HCT116 (cell line): Measurements from ENCODE around the gene CACNA1G. TPM values are rescaled to one million over a fixed set of nuclear protein-coding genes. Genes with fewer than 3 reads are reported as not detected.

Source experiments
- ATAC-seq: fragments of 200-7000 bp; cut with Tn5 transposase; 2 replicates; pipeline ENCODE4 v1.9.1; 2020; ENCODE audit warnings: mild to moderate bottlenecking, moderate library complexity
- BruUV-seq: library from RNA; stranded (reverse); fragments of 400-500 nt; replicated peaks from 2 replicates; lab custom pipeline; 2021; lab: Mats Ljungman, UMichigan
- CTCF ChIA-PET: fragments of 300-600 bp; sonication (Branson Sonifier 250); formaldehyde crosslinking; loops from one replicate; lab custom pipeline; 2021; ENCODE audit warnings: antibody characterized with exemption; lab: Charles Lee
- POLR2A ChIA-PET: fragments of 300-600, 350-600 bp; sonication (Branson Sonifier 250); formaldehyde crosslinking; loops from one replicate; lab custom pipeline; 2021; ENCODE audit warnings: antibody characterized with exemption; lab: Charles Lee
- RAD21 ChIA-PET, 2 experiments: fragments of 300-600 bp; sonication (Branson Sonifier 250); formaldehyde crosslinking; loops; one replicate each; lab custom pipeline; 2023; ENCODE audit warnings: low total read pairs in 2 of 2; ENCODE audit not compliant: uncharacterized antibody in 2 of 2, unreplicated experiment in 2 of 2, low non-redundant PET in 1 of 2; lab: Charles Lee
- DNase-seq: peaks from one replicate; pipeline ENCODE4 v3.0.0-alpha.2; 2010; ENCODE audit warnings: low read depth, low spot score
- H2AFZ ChIP-seq: fragments of 200-600 bp; shearing (Covaris generic), sonication (generic); 2 replicates; pipeline ENCODE4 v1.6.1; 2017; ENCODE audit warnings: low read depth, mixed run types, mixed read lengths, antibody characterized with exemption, low read length; ENCODE audit not compliant: poor library complexity, severe bottlenecking
- H3K27ac ChIP-seq: 2 replicates; pipeline ENCODE4 v1.5.1; 2012; ENCODE audit warnings: low read depth, low read length
- H3K27me3 ChIP-seq: fragments of 200-600 bp; sonication (generic); 2 replicates; pipeline ENCODE4 v1.6.1; 2016; ENCODE audit warnings: mixed run types, low read length, mixed read lengths; ENCODE audit not compliant: insufficient read depth
- H3K36me3 ChIP-seq, 2 experiments: fragments of 200-500 bp in 1 of 2; fragments of 200-600 bp in 1 of 2; sonication (Bioruptor generic) in 1 of 2; sonication (generic) in 1 of 2; 2 replicates each; pipeline versions ENCODE4 v1.5.1 to v1.6.1; 2014 to 2016; ENCODE audit warnings: low read length in 2 of 2, inconsistent platforms in 1 of 2, mixed read lengths in 1 of 2, mixed run types in 1 of 2; ENCODE audit not compliant: insufficient read depth in 2 of 2, control insufficient read depth in 1 of 2
- H3K4me1 ChIP-seq, 2 experiments: fragments of 200-600 bp in 1 of 2; sonication (generic) in 1 of 2; 2 replicates each; pipeline versions ENCODE4 v1.5.1 to v1.6.1; 2012 to 2017; ENCODE audit warnings: low read length in 2 of 2, inconsistent platforms in 1 of 2, mild to moderate bottlenecking in 1 of 2, mixed read lengths in 1 of 2, mixed run types in 1 of 2, moderate library complexity in 1 of 2; ENCODE audit not compliant: insufficient read depth in 2 of 2, control insufficient read depth in 1 of 2
- H3K4me2 ChIP-seq: fragments of 200-600 bp; sonication (generic); 2 replicates; pipeline ENCODE4 v1.6.1; 2017; ENCODE audit warnings: mixed run types, low read length, mixed read lengths
- H3K4me3 ChIP-seq, 2 experiments: fragments of 200-600 bp in 1 of 2; sonication (generic) in 1 of 2; replicated peaks in 1 of 2; 2 replicates each; pipeline ENCODE4 v1.5.1; 2011 to 2016; ENCODE audit warnings: low read length in 2 of 2, control low read depth in 1 of 2, low read depth in 1 of 2, mild to moderate bottlenecking in 1 of 2, mixed read lengths in 1 of 2, mixed run types in 1 of 2
- H3K79me2 ChIP-seq: fragments of 200-600 bp; sonication (generic); 2 replicates; pipeline ENCODE4 v1.6.1; 2017; ENCODE audit warnings: mild to moderate bottlenecking, mixed run types, low read length, moderate library complexity, mixed read lengths; ENCODE audit not compliant: insufficient read depth
- H3K9ac ChIP-seq: fragments of 200-600 bp; sonication (generic); 2 replicates; pipeline ENCODE4 v1.6.1; 2016; ENCODE audit warnings: low read length, mixed read lengths
- H3K9me2 ChIP-seq: fragments of 200-600 bp; sonication (generic), shearing (Covaris generic); 2 replicates; pipeline ENCODE4 v1.6.1; 2017; ENCODE audit warnings: mixed run types, mild to moderate bottlenecking, moderate library complexity; ENCODE audit not compliant: insufficient read depth
- H3K9me3 ChIP-seq, 2 experiments: fragments of 200-500 bp in 1 of 2; fragments of 200-600 bp in 1 of 2; sonication (Bioruptor generic) in 1 of 2; sonication (generic) in 1 of 2; 2 replicates each; pipeline ENCODE4 v1.6.1; 2014 to 2017; ENCODE audit warnings: low read length in 2 of 2, mixed read lengths in 2 of 2, inconsistent platforms in 1 of 2, low read depth in 1 of 2, mild to moderate bottlenecking in 1 of 2, mixed run types in 1 of 2, moderate library complexity in 1 of 2; ENCODE audit not compliant: control insufficient read depth in 1 of 2, insufficient read depth in 1 of 2
- H4K20me1 ChIP-seq: fragments of 200-600 bp; sonication (generic), shearing (Covaris generic); 2 replicates; pipeline ENCODE4 v1.6.1; 2017; ENCODE audit warnings: mixed run types, mild to moderate bottlenecking, moderate library complexity; ENCODE audit not compliant: insufficient read depth
- FOSL1 ChIP-seq: IDR thresholded peaks from 2 replicates; pipeline ENCODE4 v1.6.1; 2012; ENCODE audit warnings: low read depth
- POLR2AphosphoS5 ChIP-seq: IDR thresholded peaks from 2 replicates; pipeline ENCODE4 v1.6.1; 2011; ENCODE audit warnings: mild to moderate bottlenecking, low read depth, low read length, moderate library complexity
- intact Hi-C: fragments of 100-400 bp; cut with micrococcal nuclease; formaldehyde crosslinking; loops from 2 replicates; pipeline ENCODE4 v1.10.0; 2022
- total RNA-seq: library from RNA; stranded (reverse); gene quantifications from one replicate; pipeline ENCODE4 v1.2.1, GENCODE V29; 2021; ENCODE audit not compliant: unreplicated experiment
- TF ChIP-seq, protein P1 (sequence below), 3 experiments: fragments of 200-600 bp in 1 of 3; sonication (generic) in 1 of 3; IDR thresholded peaks in 2 of 3; conservative IDR thresholded peaks in 1 of 3; 2 replicates each; pipeline ENCODE4 v1.5.1; 2012 to 2017; ENCODE audit warnings: low read depth in 2 of 3, low read length in 2 of 3, antibody characterized with exemption in 1 of 3, borderline replicate concordance in 1 of 3, control low read depth in 1 of 3, mild to moderate bottlenecking in 1 of 3, mixed read lengths in 1 of 3, mixed run types in 1 of 3, moderate library complexity in 1 of 3; ENCODE audit not compliant: insufficient read depth in 1 of 3

Gene CACNA1G
- total RNA-seq, 1 experiment from 2014 or later, result 3.4 TPM

DNA sequence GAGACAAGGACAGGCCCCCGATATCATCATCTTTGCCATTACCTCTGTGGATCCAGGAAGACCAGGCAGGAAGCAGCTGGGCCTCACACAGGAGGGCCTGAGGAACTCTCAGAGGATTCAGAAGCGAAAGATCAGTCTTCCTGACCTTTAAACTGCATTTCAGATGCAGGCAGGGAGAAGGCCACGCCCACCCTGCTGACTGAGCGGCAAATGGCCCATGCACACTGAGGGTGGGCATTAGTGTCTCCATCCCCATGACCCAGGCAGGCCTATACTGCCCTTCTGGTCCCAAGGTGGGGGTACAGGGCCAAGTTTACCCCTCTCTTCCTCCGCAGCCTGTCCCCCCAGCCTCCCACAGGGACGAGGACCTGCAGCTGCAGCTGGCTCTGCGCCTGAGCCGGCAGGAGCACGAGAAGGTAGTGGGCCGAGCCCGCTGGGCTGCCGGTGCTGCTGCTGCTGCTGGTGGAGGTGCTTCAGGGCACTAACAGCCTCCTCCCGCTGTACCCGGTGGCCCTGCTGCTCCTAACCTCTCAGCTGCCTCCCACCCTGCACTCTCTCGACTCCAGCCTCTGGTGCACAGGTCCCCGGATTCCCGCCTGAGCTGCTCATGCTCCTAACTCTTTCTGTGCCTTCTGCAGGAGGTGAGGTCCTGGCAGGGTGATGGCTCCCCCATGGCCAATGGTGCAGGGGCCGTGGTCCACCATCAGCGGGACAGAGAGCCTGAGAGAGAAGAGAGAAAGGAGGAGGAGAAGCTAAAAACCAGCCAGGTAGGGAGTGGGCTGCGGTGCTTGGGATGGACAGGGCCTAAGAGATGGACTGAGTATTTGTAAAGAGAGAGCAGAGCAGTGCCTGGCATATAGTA lies 21.7 kb upstream of the CACNA1G start:
- DNase-seq (no peak), ATAC-seq (no peak)
- Histone ChIP-seq H3K4me2 (no peak overlapping the region), H3K27me3 (no peaks in the 10 kb centered on the region), H4K20me1 (no peaks in the 10 kb centered on the region), H3K9ac (no peak overlapping the region), H3K9me3 (no peaks in the 10 kb centered on the region), H3K36me3 (no peaks in the 10 kb centered on the region; a peak in 1 of 4 replicates), H3K27ac (no peak overlapping the region; the same call in 1 of the 2 replicates), H3K4me1 (peaks cover 49 to 66% of the 10 kb centered on the region in 2 experiments), H3K79me2 (no peaks in the 10 kb centered on the region; the same call in 1 of the 2 replicates), H2AFZ (no peak overlapping the region), H3K4me3 (no peak overlapping the region), H3K9me2 (no peaks in the 10 kb centered on the region)
- ChIA-PET POLR2A (no interaction called here), RAD21 (interaction anchor here in 1 of 2 experiments (0.8 kb wide), 1 partner anchor 21 kb away, joined by 3 read pairs; the partner anchor contains the start of gene CACNA1G), CTCF (no interaction called here)
- no TSS peak for BruUV-seq
- no peak for TF ChIP-seq FOSL1
- intact Hi-C loops, result no loop called here

DNA sequence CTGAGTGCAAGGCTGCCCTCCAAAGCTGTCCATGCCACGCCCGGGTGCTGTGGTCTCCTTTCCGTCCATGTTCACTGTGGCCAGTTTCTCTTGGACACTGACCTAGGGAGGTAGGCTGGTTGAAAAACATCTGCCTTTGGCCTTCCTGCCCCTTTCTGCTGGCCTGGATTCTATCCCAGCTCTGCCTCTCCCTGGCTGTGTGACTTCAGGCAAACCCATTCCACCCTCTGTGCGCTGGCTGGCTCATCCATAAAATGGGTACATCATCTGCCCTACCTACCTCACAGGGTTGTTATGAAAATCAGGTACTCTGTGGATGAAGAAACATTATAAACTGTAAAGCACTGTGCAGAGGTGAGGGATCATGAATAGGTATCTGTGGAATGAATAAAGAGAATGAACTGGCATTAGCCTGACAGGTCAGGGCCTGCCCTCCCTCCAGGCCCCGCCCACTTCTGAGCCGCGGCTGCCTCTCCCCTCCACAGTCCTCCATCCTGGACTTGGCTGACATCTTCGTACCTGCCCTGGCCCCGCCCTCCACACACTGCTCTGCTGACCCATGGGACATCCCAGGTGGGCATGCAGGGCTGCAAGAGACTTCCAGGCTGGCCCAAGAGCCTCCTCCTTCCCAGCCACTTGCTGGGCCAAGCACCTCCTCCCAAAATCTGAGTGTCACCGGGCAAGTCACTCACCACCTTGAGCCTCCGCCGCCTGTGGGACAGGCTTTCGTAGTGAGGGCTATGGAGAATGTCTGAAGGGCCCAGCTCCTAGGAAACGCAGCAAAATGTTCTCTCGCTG lies 20.6 kb upstream of the CACNA1G start:
- H3K9me3 ChIP-seq, result no peaks in the 10 kb centered on the region
- ChIA-PET CTCF (no interaction called here), POLR2A (no interaction called here), RAD21 (interaction anchor here in 1 of 2 experiments (0.8 kb wide), 1 partner anchor 20 kb away, joined by 3 read pairs; the partner anchor contains the start of gene CACNA1G)
- H3K27me3 ChIP-seq, result no peaks in the 10 kb centered on the region
- TF ChIP-seq POLR2AphosphoS5, result 0 out of 2 replicates have a peak, but pooled peaks have one; percentile 12
- TF ChIP-seq, protein P1, sequence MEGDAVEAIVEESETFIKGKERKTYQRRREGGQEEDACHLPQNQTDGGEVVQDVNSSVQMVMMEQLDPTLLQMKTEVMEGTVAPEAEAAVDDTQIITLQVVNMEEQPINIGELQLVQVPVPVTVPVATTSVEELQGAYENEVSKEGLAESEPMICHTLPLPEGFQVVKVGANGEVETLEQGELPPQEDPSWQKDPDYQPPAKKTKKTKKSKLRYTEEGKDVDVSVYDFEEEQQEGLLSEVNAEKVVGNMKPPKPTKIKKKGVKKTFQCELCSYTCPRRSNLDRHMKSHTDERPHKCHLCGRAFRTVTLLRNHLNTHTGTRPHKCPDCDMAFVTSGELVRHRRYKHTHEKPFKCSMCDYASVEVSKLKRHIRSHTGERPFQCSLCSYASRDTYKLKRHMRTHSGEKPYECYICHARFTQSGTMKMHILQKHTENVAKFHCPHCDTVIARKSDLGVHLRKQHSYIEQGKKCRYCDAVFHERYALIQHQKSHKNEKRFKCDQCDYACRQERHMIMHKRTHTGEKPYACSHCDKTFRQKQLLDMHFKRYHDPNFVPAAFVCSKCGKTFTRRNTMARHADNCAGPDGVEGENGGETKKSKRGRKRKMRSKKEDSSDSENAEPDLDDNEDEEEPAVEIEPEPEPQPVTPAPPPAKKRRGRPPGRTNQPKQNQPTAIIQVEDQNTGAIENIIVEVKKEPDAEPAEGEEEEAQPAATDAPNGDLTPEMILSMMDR (IDR thresholded peaks at IDR 0.05 in 2 of 3, conservative IDR thresholded peaks at IDR 0.05 in 1 of 3; ENCODE audit: borderline replicate concordance in 1 of 3, insufficient read depth in 1 of 3, low read depth in 2 of 3, low read length in 2 of 3), result no peak
- H3K9me2 ChIP-seq, result no peaks in the 10 kb centered on the region
- intact Hi-C loops, result loop anchor here (10.0 kb wide), 1 partner anchor 615 kb away; the partner anchor contains the start of gene NME1
- H3K4me3 ChIP-seq, result no peak overlapping the region
- peak overlapping the region; percentile 71 for H3K27ac ChIP-seq
- H3K4me1 ChIP-seq, result peaks cover 46 to 62% of the 10 kb centered on the region in 2 experiments
- no TSS peak for BruUV-seq
- ATAC-seq (peak; percentile 56), DNase-seq (no peak)
- no peaks in the 10 kb centered on the region; the same call in 1 of the 2 replicates for H3K79me2 ChIP-seq
- H3K36me3 ChIP-seq, result no peaks in the 10 kb centered on the region; a peak in 1 of 4 replicates
- no peak overlapping the region for H2AFZ ChIP-seq
- H3K9ac ChIP-seq, result peak overlapping the region; percentile 80; the same call in 1 of the 2 replicates
- H4K20me1 ChIP-seq, result no peaks in the 10 kb centered on the region
- H3K4me2 ChIP-seq, result peak overlapping the region; percentile 92
